ENCODE measurements around the gene TTI1. TPM values are rescaled to one million over a fixed set of nuclear protein-coding genes. Genes with fewer than 3 reads are reported as not detected.

The TTI1 gene
- total RNA-seq, 1 donor from 2014 or later = 13.4 TPM

DNA sequence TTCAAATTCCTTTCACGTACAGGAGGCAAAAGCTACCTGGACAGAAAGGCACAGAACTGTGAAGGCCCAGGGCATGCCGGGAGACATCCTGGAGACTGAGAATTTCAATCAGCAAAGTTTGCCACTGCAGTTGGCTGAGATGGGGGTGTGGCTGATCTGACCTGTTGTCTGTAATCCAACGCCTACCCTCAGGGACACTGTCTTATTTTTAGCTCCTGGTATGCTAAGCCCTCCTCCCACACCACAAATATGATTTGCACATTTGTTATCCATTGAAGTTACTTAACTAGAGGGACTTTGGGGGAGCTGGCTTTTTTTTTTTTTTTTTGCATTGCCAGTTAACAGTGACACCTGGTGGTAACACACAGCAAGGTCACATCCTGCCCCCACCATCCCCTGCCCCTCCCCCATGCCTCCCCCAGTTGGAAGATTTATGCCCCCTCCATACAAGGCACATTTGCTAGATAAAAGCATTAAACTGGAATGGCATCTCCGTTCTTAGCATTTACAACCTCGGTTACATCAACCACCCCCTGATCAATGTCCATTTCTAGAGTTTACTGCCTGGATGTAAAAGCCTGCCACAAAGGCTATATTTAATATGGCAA, 40.4 kb downstream of the TTI1 start:
- no peaks in the 10 kb centered on the region for H3K27me3 ChIP-seq (ENCODE audit: insufficient read depth, low read length)
- Mint-ChIP-seq H3K4me1 (ENCODE audit: low read depth, unreplicated experiment) (peaks cover 47% of the 10 kb centered on the region), H3K36me3 (ENCODE audit: low read depth, unreplicated experiment) (peaks cover 16% of the 10 kb centered on the region), H3K4me3 (ENCODE audit: unreplicated experiment) (no peak overlapping the region), H3K27me3 (ENCODE audit: low read depth, unreplicated experiment) (no peaks in the 10 kb centered on the region), H3K9me3 (ENCODE audit: unreplicated experiment) (no peaks in the 10 kb centered on the region), H3K27ac (ENCODE audit: unreplicated experiment) (no peak overlapping the region)
- H3K9ac ChIP-seq (ENCODE audit: low read length) = no peak overlapping the region
- peak overlapping the region; percentile 28 for H3K4me2 ChIP-seq (ENCODE audit: low read length)
- peak; percentile 54 for FAIRE-seq
- no peak for TF ChIP-seq EZH2 (IDR thresholded peaks at IDR 0.05; ENCODE audit: insufficient read depth, low read length)
- TF ChIP-seq, protein P1, sequence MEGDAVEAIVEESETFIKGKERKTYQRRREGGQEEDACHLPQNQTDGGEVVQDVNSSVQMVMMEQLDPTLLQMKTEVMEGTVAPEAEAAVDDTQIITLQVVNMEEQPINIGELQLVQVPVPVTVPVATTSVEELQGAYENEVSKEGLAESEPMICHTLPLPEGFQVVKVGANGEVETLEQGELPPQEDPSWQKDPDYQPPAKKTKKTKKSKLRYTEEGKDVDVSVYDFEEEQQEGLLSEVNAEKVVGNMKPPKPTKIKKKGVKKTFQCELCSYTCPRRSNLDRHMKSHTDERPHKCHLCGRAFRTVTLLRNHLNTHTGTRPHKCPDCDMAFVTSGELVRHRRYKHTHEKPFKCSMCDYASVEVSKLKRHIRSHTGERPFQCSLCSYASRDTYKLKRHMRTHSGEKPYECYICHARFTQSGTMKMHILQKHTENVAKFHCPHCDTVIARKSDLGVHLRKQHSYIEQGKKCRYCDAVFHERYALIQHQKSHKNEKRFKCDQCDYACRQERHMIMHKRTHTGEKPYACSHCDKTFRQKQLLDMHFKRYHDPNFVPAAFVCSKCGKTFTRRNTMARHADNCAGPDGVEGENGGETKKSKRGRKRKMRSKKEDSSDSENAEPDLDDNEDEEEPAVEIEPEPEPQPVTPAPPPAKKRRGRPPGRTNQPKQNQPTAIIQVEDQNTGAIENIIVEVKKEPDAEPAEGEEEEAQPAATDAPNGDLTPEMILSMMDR (IDR thresholded peaks at IDR 0.05; ENCODE audit: insufficient read depth, low read depth, low read length) = no peak
- H3K4me1 ChIP-seq (ENCODE audit: insufficient read depth, low read length) = peaks cover 51% of the 10 kb centered on the region
- no peaks in the 10 kb centered on the region for H3K9me3 ChIP-seq (ENCODE audit: insufficient read depth, low read depth, low read length)
- peaks cover 19% of the 10 kb centered on the region for H4K20me1 ChIP-seq (ENCODE audit: insufficient read depth, low read length)
- no peak overlapping the region for H2AFZ ChIP-seq (ENCODE audit: low read depth, low read length)
- DNase-seq (ENCODE audit: low read depth) = peak; percentile 86
- H3K79me2 ChIP-seq (ENCODE audit: insufficient read depth, low read length) = no peaks in the 10 kb centered on the region
- no peak overlapping the region for H3K4me3 ChIP-seq (ENCODE audit: insufficient read depth, low read depth, low read length)
- peaks cover 5% of the 10 kb centered on the region for H3K36me3 ChIP-seq (ENCODE audit: insufficient read depth, low read length)
- H3K27ac ChIP-seq (ENCODE audit: low read depth, low read length) = no peak overlapping the region

GRCh38 chr20:37991908-37992307, 41.3 kb downstream of the TTI1 start:
- no peaks in the 10 kb centered on the region for H3K27me3 Mint-ChIP-seq (ENCODE audit: low read depth, unreplicated experiment)
- no peak overlapping the region for H3K27ac Mint-ChIP-seq (ENCODE audit: unreplicated experiment)
- no peaks in the 10 kb centered on the region for H3K9me3 Mint-ChIP-seq (ENCODE audit: unreplicated experiment)
- peaks cover 14% of the 10 kb centered on the region for H3K36me3 Mint-ChIP-seq (ENCODE audit: low read depth, unreplicated experiment)
- no peak for FAIRE-seq
- no peak overlapping the region for H3K4me3 Mint-ChIP-seq (ENCODE audit: unreplicated experiment)
- DNase-seq (ENCODE audit: low read depth) = no peak
- peaks cover 47% of the 10 kb centered on the region for H3K4me1 Mint-ChIP-seq (ENCODE audit: low read depth, unreplicated experiment)
- Histone ChIP-seq H2AFZ (ENCODE audit: low read depth, low read length) (no peak overlapping the region), H3K27me3 (ENCODE audit: insufficient read depth, low read length) (no peaks in the 10 kb centered on the region), H4K20me1 (ENCODE audit: insufficient read depth, low read length) (peaks cover 19% of the 10 kb centered on the region), H3K4me2 (ENCODE audit: low read length) (no peak overlapping the region), H3K4me3 (ENCODE audit: insufficient read depth, low read depth, low read length) (no peak overlapping the region), H3K27ac (ENCODE audit: low read depth, low read length) (no peak overlapping the region), H3K9me3 (ENCODE audit: insufficient read depth, low read depth, low read length) (no peaks in the 10 kb centered on the region), H3K9ac (ENCODE audit: low read length) (no peak overlapping the region), H3K79me2 (ENCODE audit: insufficient read depth, low read length) (no peaks in the 10 kb centered on the region), H3K36me3 (ENCODE audit: insufficient read depth, low read length) (peaks cover 4% of the 10 kb centered on the region), H3K4me1 (ENCODE audit: insufficient read depth, low read length) (peaks cover 56% of the 10 kb centered on the region)
- TF ChIP-seq, protein P1 (IDR thresholded peaks at IDR 0.05; ENCODE audit: insufficient read depth, low read depth, low read length) = no peak
- no peak for TF ChIP-seq EZH2 (IDR thresholded peaks at IDR 0.05; ENCODE audit: insufficient read depth, low read length)

- H3K4me2 ChIP-seq (ENCODE audit: low read length) = peak overlapping the region; percentile 73
- Mint-ChIP-seq H3K4me1 (ENCODE audit: low read depth, unreplicated experiment) (peaks cover 47% of the 10 kb centered on the region), H3K4me3 (ENCODE audit: unreplicated experiment) (no peak overlapping the region), H3K36me3 (ENCODE audit: low read depth, unreplicated experiment) (peaks cover 13% of the 10 kb centered on the region), H3K9me3 (ENCODE audit: unreplicated experiment) (no peaks in the 10 kb centered on the region), H3K27ac (ENCODE audit: unreplicated experiment) (peak overlapping the region; percentile 22), H3K27me3 (ENCODE audit: low read depth, unreplicated experiment) (no peaks in the 10 kb centered on the region)
- H3K36me3 ChIP-seq (ENCODE audit: insufficient read depth, low read length) = no peaks in the 10 kb centered on the region
- H3K4me3 ChIP-seq (ENCODE audit: insufficient read depth, low read depth, low read length) = peak overlapping the region; percentile 27
- no peaks in the 10 kb centered on the region for H3K9me3 ChIP-seq (ENCODE audit: insufficient read depth, low read depth, low read length)
- H2AFZ ChIP-seq (ENCODE audit: low read depth, low read length) = no peak overlapping the region
- no peaks in the 10 kb centered on the region for H3K79me2 ChIP-seq (ENCODE audit: insufficient read depth, low read length)
- H3K27ac ChIP-seq (ENCODE audit: low read depth, low read length) = peak overlapping the region; percentile 26
- FAIRE-seq (no peak), DNase-seq (ENCODE audit: low read depth) (no peak)
- peaks cover 58% of the 10 kb centered on the region for H3K4me1 ChIP-seq (ENCODE audit: insufficient read depth, low read length)
- TF ChIP-seq EZH2 (IDR thresholded peaks at IDR 0.05; ENCODE audit: insufficient read depth, low read length) = no peak
- TF ChIP-seq, protein P1 (IDR thresholded peaks at IDR 0.05; ENCODE audit: insufficient read depth, low read depth, low read length) = no peak
- H4K20me1 ChIP-seq (ENCODE audit: insufficient read depth, low read length) = peaks cover 19% of the 10 kb centered on the region
- peak overlapping the region; percentile 41 for H3K9ac ChIP-seq (ENCODE audit: low read length)
- H3K27me3 ChIP-seq (ENCODE audit: insufficient read depth, low read length) = no peaks in the 10 kb centered on the region
These were observed 41.9 kb downstream of the TTI1 start for GRCh38 chr20:37991157-37991866.
